ENCODE results near the gene SLC23A2. TPM values are rescaled to one million over a fixed set of nuclear protein-coding genes. Genes with fewer than 3 reads are reported as not detected.
A peak's percentile ranks its signal among the peaks of the same experiment; 100 is the strongest.

The SLC23A2 gene
- total RNA-seq, 4 donors from 2014 or later = 17.1 to 22.9 (median 20.1) TPM

DNA sequence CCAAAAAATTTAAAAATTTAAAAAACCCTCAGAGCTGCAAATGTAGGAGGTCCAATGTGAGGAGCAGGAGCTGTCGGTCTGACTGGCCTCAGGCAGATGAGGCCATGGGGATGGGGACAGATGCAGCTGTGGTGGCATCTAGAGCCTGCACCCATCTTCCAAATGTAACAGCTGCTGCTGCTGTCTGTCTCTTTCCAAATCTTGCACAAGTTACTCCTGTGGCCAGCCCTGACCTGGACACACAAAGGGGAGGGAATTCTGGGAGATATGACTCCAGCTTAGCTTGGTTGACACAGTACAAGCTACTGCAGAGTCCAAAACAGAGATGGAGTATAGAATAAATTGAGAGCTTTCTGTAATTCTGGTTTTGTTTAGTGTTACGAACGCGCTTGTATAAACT lies 164.4 kb downstream of the SLC23A2 start:
- ATAC-seq (ENCODE audit: low FRiP score) = no peak
- TF ChIP-seq, protein P1, sequence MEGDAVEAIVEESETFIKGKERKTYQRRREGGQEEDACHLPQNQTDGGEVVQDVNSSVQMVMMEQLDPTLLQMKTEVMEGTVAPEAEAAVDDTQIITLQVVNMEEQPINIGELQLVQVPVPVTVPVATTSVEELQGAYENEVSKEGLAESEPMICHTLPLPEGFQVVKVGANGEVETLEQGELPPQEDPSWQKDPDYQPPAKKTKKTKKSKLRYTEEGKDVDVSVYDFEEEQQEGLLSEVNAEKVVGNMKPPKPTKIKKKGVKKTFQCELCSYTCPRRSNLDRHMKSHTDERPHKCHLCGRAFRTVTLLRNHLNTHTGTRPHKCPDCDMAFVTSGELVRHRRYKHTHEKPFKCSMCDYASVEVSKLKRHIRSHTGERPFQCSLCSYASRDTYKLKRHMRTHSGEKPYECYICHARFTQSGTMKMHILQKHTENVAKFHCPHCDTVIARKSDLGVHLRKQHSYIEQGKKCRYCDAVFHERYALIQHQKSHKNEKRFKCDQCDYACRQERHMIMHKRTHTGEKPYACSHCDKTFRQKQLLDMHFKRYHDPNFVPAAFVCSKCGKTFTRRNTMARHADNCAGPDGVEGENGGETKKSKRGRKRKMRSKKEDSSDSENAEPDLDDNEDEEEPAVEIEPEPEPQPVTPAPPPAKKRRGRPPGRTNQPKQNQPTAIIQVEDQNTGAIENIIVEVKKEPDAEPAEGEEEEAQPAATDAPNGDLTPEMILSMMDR (IDR thresholded peaks at IDR 0.05) = no peak
- DNase-seq (ENCODE audit: low spot score) = no peak

DNA sequence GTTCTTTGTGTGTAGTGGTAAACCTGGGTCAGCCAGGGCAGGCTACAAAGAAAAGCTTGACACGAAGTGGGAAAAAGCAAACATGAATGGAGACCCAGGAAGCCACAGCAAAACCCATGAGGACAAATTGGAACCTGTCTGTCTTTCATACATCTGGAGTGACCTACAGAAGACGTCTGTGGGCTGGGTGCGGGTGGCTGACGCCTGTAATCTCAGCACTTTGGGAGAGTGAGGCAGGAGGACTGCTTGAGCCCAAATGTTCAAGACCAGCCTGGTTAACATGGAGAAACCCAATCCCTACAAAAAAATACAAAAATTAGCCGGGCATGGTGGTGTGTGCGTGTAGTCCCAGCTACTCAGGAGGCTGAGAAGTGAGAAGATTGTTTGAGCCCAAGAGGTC lies 164.8 kb downstream of the SLC23A2 start:
- ATAC-seq (ENCODE audit: low FRiP score) (no peak), DNase-seq (ENCODE audit: low spot score) (no peak)
- TF ChIP-seq, protein P1 (IDR thresholded peaks at IDR 0.05) = no peak

- DNase-seq (ENCODE audit: low spot score) = no peak
- TF ChIP-seq, protein P1 (IDR thresholded peaks at IDR 0.05) = no peak
- peak; percentile 78 for ATAC-seq (ENCODE audit: low FRiP score)
These were observed 165.8 kb downstream of the SLC23A2 start for GRCh38 chr20:4835244-4836177.

GRCh38 chr20:4833074-4833728 lies 168.1 kb downstream of the SLC23A2 start:
- TF ChIP-seq, protein P1 (IDR thresholded peaks at IDR 0.05) = no peak
- DNase-seq (ENCODE audit: low spot score) (no peak), ATAC-seq (ENCODE audit: low FRiP score) (no peak)

GRCh38 chr20:4832469-4832868 lies 168.8 kb downstream of the SLC23A2 start:
- TF ChIP-seq, protein P1 (IDR thresholded peaks at IDR 0.05) = no peak
- DNase-seq (ENCODE audit: low spot score) (no peak), ATAC-seq (ENCODE audit: low FRiP score) (no peak)

GRCh38 chr20:4830696-4831095 lies 170.6 kb downstream of the SLC23A2 start:
- TF ChIP-seq, protein P1 (IDR thresholded peaks at IDR 0.05) = no peak
- DNase-seq (ENCODE audit: low spot score) (no peak), ATAC-seq (ENCODE audit: low FRiP score) (no peak)
